SK-N-SH treated with all-trans-retinoic acid at 6 μM for 48 hours (cell line): Measurements from ENCODE around the gene SLC38A9.

ENCODE experiments used
- RARB ChIP-seq: fragments of 250-450 bp; sonication (Bioruptor Pico); IDR thresholded peaks from 2 replicates; pipeline ENCODE4 v1.8.0; 2021; ENCODE audit warnings: mild to moderate bottlenecking, moderate library complexity
- TF ChIP-seq, protein P1 (sequence below): fragments of 250-450 bp; sonication (Bioruptor Pico); IDR thresholded peaks from 2 replicates; pipeline ENCODE4 v1.5.0; 2020; ENCODE audit warnings: mild to moderate bottlenecking, moderate library complexity

GRCh38 chr5:55580042-55580441 lies 132.1 kb downstream of the SLC38A9 start:
- TF ChIP-seq, protein P1, sequence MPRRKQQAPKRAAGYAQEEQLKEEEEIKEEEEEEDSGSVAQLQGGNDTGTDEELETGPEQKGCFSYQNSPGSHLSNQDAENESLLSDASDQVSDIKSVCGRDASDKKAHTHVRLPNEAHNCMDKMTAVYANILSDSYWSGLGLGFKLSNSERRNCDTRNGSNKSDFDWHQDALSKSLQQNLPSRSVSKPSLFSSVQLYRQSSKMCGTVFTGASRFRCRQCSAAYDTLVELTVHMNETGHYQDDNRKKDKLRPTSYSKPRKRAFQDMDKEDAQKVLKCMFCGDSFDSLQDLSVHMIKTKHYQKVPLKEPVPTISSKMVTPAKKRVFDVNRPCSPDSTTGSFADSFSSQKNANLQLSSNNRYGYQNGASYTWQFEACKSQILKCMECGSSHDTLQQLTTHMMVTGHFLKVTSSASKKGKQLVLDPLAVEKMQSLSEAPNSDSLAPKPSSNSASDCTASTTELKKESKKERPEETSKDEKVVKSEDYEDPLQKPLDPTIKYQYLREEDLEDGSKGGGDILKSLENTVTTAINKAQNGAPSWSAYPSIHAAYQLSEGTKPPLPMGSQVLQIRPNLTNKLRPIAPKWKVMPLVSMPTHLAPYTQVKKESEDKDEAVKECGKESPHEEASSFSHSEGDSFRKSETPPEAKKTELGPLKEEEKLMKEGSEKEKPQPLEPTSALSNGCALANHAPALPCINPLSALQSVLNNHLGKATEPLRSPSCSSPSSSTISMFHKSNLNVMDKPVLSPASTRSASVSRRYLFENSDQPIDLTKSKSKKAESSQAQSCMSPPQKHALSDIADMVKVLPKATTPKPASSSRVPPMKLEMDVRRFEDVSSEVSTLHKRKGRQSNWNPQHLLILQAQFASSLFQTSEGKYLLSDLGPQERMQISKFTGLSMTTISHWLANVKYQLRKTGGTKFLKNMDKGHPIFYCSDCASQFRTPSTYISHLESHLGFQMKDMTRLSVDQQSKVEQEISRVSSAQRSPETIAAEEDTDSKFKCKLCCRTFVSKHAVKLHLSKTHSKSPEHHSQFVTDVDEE, result no peak
- no peak for TF ChIP-seq RARB (CRISPR knock-in tag)
